HepG2 (cell line): ENCODE measurements around the gene UBL5. TPM values are rescaled to one million over a fixed set of nuclear protein-coding genes. Genes with fewer than 3 reads are reported as not detected.

ENCODE experiments used
- ATF6 ChIP-seq: sonication (generic); formaldehyde crosslinking; conservative IDR thresholded peaks from 2 replicates; pipeline ENCODE4 v1.4.0; 2020; ENCODE audit warnings: missing genetic modification reagents
- CEBPB ChIP-seq: IDR thresholded peaks from 2 replicates; pipeline ENCODE4 v1.6.1; 2011; ENCODE audit warnings: low read depth, low read length, improper control_type of control experiment, borderline replicate concordance
- GZF1 ChIP-seq: sonication (generic); formaldehyde crosslinking; IDR thresholded peaks from 2 replicates; pipeline ENCODE4 v1.5.1; 2020; ENCODE audit warnings: mild to moderate bottlenecking, missing genetic modification reagents
- HOXA7 ChIP-seq: sonication (generic); formaldehyde crosslinking; IDR thresholded peaks from 2 replicates; pipeline ENCODE4 v1.8.1; 2022; ENCODE audit warnings: mild to moderate bottlenecking, missing genetic modification reagents, moderate library complexity
- POLR2AphosphoS2 ChIP-seq: IDR thresholded peaks from 2 replicates; pipeline ENCODE4 v1.6.1; 2011; ENCODE audit warnings: low read depth, low read length, improper control_type of control experiment
- SATB2 ChIP-seq: sonication (generic); formaldehyde crosslinking; IDR thresholded peaks from 2 replicates; pipeline ENCODE4 v1.5.0; 2020; ENCODE audit warnings: missing genetic modification reagents
- THAP8 ChIP-seq: sonication (generic); formaldehyde crosslinking; IDR thresholded peaks from 2 replicates; pipeline ENCODE4 v1.5.1; 2020; ENCODE audit warnings: missing genetic modification reagents, mild to moderate bottlenecking, borderline replicate concordance
- ZFP91 ChIP-seq: sonication (generic); formaldehyde crosslinking; IDR thresholded peaks from 2 replicates; pipeline ENCODE4 v1.9.0; 2022; ENCODE audit warnings: missing genetic modification reagents, mild to moderate bottlenecking, borderline replicate concordance
- ZMAT3 ChIP-seq: sonication (generic); formaldehyde crosslinking; conservative IDR thresholded peaks from 2 replicates; pipeline ENCODE4 v1.7.0; 2021; ENCODE audit warnings: missing genetic modification reagents
- ZNF318 ChIP-seq: sonication (generic); formaldehyde crosslinking; IDR thresholded peaks from 2 replicates; pipeline ENCODE4 v1.4.0; 2020; ENCODE audit warnings: mild to moderate bottlenecking, missing genetic modification reagents
- ZNF414 ChIP-seq: sonication (generic); formaldehyde crosslinking; IDR thresholded peaks from 2 replicates; pipeline ENCODE4 v1.5.0; 2020; ENCODE audit warnings: missing genetic modification reagents
- ZNF768 ChIP-seq: sonication (generic); formaldehyde crosslinking; IDR thresholded peaks from 2 replicates; pipeline ENCODE4 v1.4.0; 2020; ENCODE audit warnings: missing genetic modification reagents
- polyA plus RNA-seq, 8 experiments: library from polyadenylated mRNA; depleted of rRNA in 3 of 8; stranded (reverse) in 7 of 8; unstranded in 1 of 8; fragments of >200 nt; fragmentation: Illumina TruSeq in 4 of 8; extraction: Trizol in 4 of 8; gene quantifications; 2 replicates each; pipeline versions ENCODE4 v1.2.1 to v1.2.3, GENCODE V29; 2011 to 2016; ENCODE audit warnings: low read depth in 4 of 8, missing spikeins in 1 of 8, mixed read lengths in 1 of 8; ENCODE audit not compliant: insufficient read depth in 1 of 8
- total RNA-seq, 5 experiments: library from RNA; depleted of rRNA; stranded (reverse); fragments of >200 nt; fragmentation: Illumina TruSeq; extraction: Trizol; gene quantifications; 2 replicates each; pipeline ENCODE4 v1.2.3, GENCODE V29; 2016; ENCODE audit warnings: low read depth in 1 of 5

UBL5 gene
- total and polyA plus RNA-seq, 2 of the 13 experiments (the other 11 are each of a cell fraction or from before 2014, with no cell fraction given): 373 to 487 TPM

- no peak for TF ChIP-seq ZNF318 (CRISPR knock-in tag)
- peak; percentile 60; the same call in 1 of the 2 replicates for TF ChIP-seq ZNF768 (CRISPR knock-in tag)
- no peak for TF ChIP-seq CEBPB
- no peak for TF ChIP-seq HOXA7
- no peak for TF ChIP-seq ZNF414 (CRISPR knock-in tag)
- TF ChIP-seq SATB2 (CRISPR knock-in tag): no peak
- no peak for TF ChIP-seq THAP8 (CRISPR knock-in tag)
- TF ChIP-seq ZMAT3 (CRISPR knock-in tag): 0 out of 2 replicates have a peak, but pooled peaks have one; percentile 48
- TF ChIP-seq ATF6 (CRISPR knock-in tag): peak; percentile 97; the same call in 1 of the 2 replicates
- TF ChIP-seq GZF1 (CRISPR knock-in tag): 0 out of 2 replicates have a peak, but pooled peaks have one; percentile 48
- peak; percentile 78; the same call in 1 of the 2 replicates for TF ChIP-seq ZFP91
- TF ChIP-seq POLR2AphosphoS2: no peak
These were observed at the start of gene UBL5 (continued) for GRCh38 chr19:9827289-9828238.
